DND-41 (cell line): ENCODE data around the gene DIPK2A.

Experiments used
- ATAC-seq: fragments of 200-7000 bp; cut with Tn5 transposase; 3 replicates; pipeline ENCODE4 v1.9.1; 2021; ENCODE audit warnings: low read depth; ENCODE audit not compliant: insufficient read depth
- DNase-seq: peaks from one replicate; pipeline ENCODE4 v3.0.0-alpha.2; 2020
- H2AFZ ChIP-seq: 2 replicates; pipeline ENCODE4 v1.6.0; 2012; ENCODE audit warnings: low read depth, low read length
- H3K27ac ChIP-seq: 2 replicates; pipeline ENCODE4 v1.5.1; 2012; ENCODE audit warnings: low read length, inconsistent platforms
- H3K27me3 ChIP-seq: fragments of 200-600 bp; sonication (generic); 2 replicates; pipeline ENCODE4 v1.6.0; 2012; ENCODE audit warnings: low read length, mild to moderate bottlenecking, inconsistent platforms; ENCODE audit not compliant: insufficient read depth, poor library complexity
- H3K36me3 ChIP-seq: 2 replicates; pipeline ENCODE4 v1.5.1; 2012; ENCODE audit warnings: low read length, inconsistent platforms; ENCODE audit not compliant: insufficient read depth
- H3K4me1 ChIP-seq: 2 replicates; pipeline ENCODE4 v1.5.1; 2012; ENCODE audit warnings: mild to moderate bottlenecking, low read length; ENCODE audit not compliant: insufficient read depth
- H3K4me2 ChIP-seq: 2 replicates; pipeline ENCODE4 v1.6.0; 2012; ENCODE audit warnings: mild to moderate bottlenecking, moderate library complexity, low read length, inconsistent platforms; ENCODE audit not compliant: insufficient read depth
- H3K4me3 ChIP-seq, 2 experiments: fragments of 200-600 bp in 1 of 2; shearing (Covaris generic) in 1 of 2; 2 replicates each; pipeline ENCODE4 v1.5.1; 2012 to 2016; ENCODE audit warnings: inconsistent platforms in 2 of 2, low read length in 2 of 2, mild to moderate bottlenecking in 2 of 2, low read depth in 1 of 2, moderate library complexity in 1 of 2
- H3K79me2 ChIP-seq: 2 replicates; pipeline ENCODE4 v1.6.0; 2012; ENCODE audit warnings: low read length, inconsistent platforms; ENCODE audit not compliant: insufficient read depth
- H3K9ac ChIP-seq: 2 replicates; pipeline ENCODE4 v1.6.0; 2012; ENCODE audit warnings: low read depth, mild to moderate bottlenecking, inconsistent platforms, low read length, moderate library complexity
- H3K9me3 ChIP-seq: 2 replicates; pipeline ENCODE4 v1.5.1; 2012; ENCODE audit warnings: low read length, moderate library complexity, mild to moderate bottlenecking, inconsistent platforms; ENCODE audit not compliant: insufficient read depth, severe bottlenecking
- H4K20me1 ChIP-seq: 2 replicates; pipeline ENCODE4 v1.6.0; 2012; ENCODE audit warnings: low read length; ENCODE audit not compliant: insufficient read depth
- EZH2 ChIP-seq: IDR thresholded peaks from 3 replicates; pipeline ENCODE4 v1.6.1; 2012; ENCODE audit warnings: borderline replicate concordance, low read depth, mild to moderate bottlenecking, moderate library complexity, low read length, inconsistent platforms; ENCODE audit not compliant: severe bottlenecking
- TF ChIP-seq, protein P1 (sequence below): IDR thresholded peaks from 2 replicates; pipeline ENCODE4 v1.5.1; 2012; ENCODE audit warnings: borderline replicate concordance, low read length, moderate library complexity, mild to moderate bottlenecking; ENCODE audit not compliant: poor library complexity, severe bottlenecking; ENCODE audit errors: extremely low read depth

The DIPK2A gene

GRCh38 chr3:143928541-143929255 lies 42.9 kb upstream of the DIPK2A start:
- Histone ChIP-seq H3K9ac (no peak overlapping the region), H3K36me3 (no peaks in the 10 kb centered on the region), H3K27me3 (no peaks in the 10 kb centered on the region), H3K9me3 (no peaks in the 10 kb centered on the region), H3K4me3 (no peak overlapping the region), H3K27ac (no peak overlapping the region), H3K79me2 (no peaks in the 10 kb centered on the region), H2AFZ (no peak overlapping the region), H3K4me2 (no peak overlapping the region), H4K20me1 (no peaks in the 10 kb centered on the region), H3K4me1 (no peaks in the 10 kb centered on the region)
- DNase-seq (no peak), ATAC-seq (no peak)
- TF ChIP-seq, protein P1, sequence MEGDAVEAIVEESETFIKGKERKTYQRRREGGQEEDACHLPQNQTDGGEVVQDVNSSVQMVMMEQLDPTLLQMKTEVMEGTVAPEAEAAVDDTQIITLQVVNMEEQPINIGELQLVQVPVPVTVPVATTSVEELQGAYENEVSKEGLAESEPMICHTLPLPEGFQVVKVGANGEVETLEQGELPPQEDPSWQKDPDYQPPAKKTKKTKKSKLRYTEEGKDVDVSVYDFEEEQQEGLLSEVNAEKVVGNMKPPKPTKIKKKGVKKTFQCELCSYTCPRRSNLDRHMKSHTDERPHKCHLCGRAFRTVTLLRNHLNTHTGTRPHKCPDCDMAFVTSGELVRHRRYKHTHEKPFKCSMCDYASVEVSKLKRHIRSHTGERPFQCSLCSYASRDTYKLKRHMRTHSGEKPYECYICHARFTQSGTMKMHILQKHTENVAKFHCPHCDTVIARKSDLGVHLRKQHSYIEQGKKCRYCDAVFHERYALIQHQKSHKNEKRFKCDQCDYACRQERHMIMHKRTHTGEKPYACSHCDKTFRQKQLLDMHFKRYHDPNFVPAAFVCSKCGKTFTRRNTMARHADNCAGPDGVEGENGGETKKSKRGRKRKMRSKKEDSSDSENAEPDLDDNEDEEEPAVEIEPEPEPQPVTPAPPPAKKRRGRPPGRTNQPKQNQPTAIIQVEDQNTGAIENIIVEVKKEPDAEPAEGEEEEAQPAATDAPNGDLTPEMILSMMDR, result no peak
- no peak for TF ChIP-seq EZH2

- Histone ChIP-seq H3K4me1 (no peaks in the 10 kb centered on the region), H2AFZ (no peak overlapping the region), H3K79me2 (no peaks in the 10 kb centered on the region), H3K4me3 (no peak overlapping the region), H3K4me2 (no peak overlapping the region), H3K27ac (no peak overlapping the region), H4K20me1 (no peaks in the 10 kb centered on the region), H3K27me3 (no peaks in the 10 kb centered on the region), H3K9ac (no peak overlapping the region), H3K36me3 (no peaks in the 10 kb centered on the region), H3K9me3 (no peaks in the 10 kb centered on the region)
- DNase-seq (no peak), ATAC-seq (no peak)
- TF ChIP-seq, protein P1, result no peak
- no peak for TF ChIP-seq EZH2
These were observed 36.8 kb upstream of the DIPK2A start for GRCh38 chr3:143934791-143935190.

DNA sequence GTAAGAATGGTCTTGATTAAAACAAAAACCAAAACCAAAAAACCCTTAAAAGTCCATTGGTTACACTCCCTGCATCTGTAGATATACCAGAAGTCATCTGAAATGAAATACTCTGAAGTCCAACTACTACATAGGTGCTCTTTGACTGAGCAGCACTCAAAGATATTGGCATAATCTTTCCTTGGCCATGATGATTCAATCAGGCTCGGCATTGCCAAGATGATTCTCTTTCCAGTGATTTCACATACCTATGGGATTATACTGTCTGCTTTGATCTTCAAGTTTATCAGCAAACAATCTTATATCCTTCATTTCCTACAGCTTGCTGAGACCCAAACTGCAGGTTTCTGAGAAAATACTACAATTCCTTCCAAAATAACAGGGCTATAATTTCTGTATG lies 35.9 kb upstream of the DIPK2A start:
- ATAC-seq (no peak), DNase-seq (no peak)
- TF ChIP-seq EZH2, result no peak
- TF ChIP-seq, protein P1, result no peak
- no peak overlapping the region for H2AFZ ChIP-seq
- no peaks in the 10 kb centered on the region for H3K36me3 ChIP-seq
- no peak overlapping the region for H3K9ac ChIP-seq
- H3K4me3 ChIP-seq, result no peak overlapping the region
- no peaks in the 10 kb centered on the region for H3K4me1 ChIP-seq
- H3K4me2 ChIP-seq, result no peak overlapping the region
- H3K9me3 ChIP-seq, result no peaks in the 10 kb centered on the region
- H4K20me1 ChIP-seq, result no peaks in the 10 kb centered on the region
- H3K79me2 ChIP-seq, result no peaks in the 10 kb centered on the region
- H3K27ac ChIP-seq, result no peak overlapping the region
- H3K27me3 ChIP-seq, result no peaks in the 10 kb centered on the region
